NCI-H187 treated with DMSO at 0.1 percent for 48 hours (cell line): ENCODE data around the gene SGCA.

Experiments
- DNase-seq: peaks from one replicate; lab custom pipeline; 2025; lab: John Stamatoyannopoulos, UW

The SGCA gene

DNA sequence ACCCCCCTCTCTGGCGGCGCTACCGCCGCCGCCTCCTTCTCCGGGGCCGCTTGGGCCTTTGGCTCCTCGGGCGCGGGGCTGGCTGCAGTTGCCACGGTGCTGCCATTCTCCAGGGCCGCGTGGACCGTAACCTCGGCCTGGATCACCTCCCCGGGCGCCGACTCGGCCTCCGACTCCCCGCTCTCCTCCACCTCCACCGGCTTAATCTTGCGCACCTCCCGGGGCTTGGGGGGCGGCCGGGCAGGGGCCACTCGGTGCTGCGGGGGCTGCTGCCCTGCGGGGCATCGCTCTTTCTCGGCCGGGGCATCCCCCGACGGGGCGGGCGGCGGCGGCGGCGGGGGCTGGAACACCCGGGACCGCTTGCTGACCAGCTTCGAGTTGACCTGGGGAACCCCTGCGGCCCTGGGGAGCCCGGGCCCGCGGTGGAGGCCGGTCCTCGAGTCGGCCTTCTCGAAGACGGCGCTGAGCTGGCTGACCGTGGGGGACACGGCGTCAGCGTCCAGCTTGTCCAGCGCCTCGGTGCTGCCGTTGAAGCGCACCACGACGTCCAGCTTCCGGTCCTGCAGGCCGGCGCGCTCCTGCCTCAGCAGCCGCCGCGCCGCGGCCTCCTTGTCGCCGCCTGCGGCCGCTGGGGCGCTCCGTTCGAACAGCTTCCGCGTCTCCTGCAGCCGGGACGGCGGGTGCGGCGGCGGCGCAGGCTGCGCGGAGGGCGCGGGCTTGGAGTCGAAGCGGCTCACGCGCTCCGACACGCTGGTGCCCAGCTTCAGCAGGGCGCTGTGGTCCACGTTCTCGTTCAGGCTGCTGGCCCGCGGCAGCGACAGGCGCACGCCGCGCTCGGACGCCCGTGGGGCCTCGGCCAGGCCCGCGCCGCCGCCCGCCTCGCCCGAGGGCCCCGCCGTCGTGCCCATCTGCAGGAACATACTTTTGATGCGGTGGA, 16.1 kb upstream of the SGCA start:
- no peak for DNase-seq

GRCh38 chr17:50150354-50151040, 15.3 kb upstream of the SGCA start, which contains the start of gene PPP1R9B:
PPP1R9B (minus strand) TSS chr17:50150677; CDS start chr17:50150513, 164 bp downstream.
- DNase-seq, result no peak

GRCh38 chr17:50151041-50151936, 14.5 kb upstream of the SGCA start:
- DNase-seq, result peak; percentile 40

GRCh38 chr17:50151937-50152547, 13.8 kb upstream of the SGCA start:
- DNase-seq, result peak; percentile 79

DNA sequence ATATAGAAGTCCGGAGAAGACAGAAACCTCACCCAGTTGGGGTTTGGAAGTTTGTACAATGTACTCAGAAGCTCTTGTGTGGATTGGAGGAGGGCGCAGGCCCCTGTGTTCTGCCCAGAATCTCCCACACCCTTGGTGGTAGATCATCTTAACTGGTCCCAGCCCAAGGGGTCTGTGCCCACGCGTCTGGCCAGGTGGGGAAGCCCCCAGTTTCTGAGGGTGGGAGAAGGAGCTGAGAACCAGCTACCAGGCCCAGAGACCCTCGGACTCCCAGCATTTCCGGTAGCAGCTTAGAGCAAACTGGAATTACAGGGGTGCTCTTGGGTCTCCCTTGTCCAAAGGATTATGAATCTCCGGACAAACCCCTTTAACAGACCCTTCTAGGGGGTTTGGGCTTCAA, 13.1 kb upstream of the SGCA start:
- DNase-seq, result no peak

DNA sequence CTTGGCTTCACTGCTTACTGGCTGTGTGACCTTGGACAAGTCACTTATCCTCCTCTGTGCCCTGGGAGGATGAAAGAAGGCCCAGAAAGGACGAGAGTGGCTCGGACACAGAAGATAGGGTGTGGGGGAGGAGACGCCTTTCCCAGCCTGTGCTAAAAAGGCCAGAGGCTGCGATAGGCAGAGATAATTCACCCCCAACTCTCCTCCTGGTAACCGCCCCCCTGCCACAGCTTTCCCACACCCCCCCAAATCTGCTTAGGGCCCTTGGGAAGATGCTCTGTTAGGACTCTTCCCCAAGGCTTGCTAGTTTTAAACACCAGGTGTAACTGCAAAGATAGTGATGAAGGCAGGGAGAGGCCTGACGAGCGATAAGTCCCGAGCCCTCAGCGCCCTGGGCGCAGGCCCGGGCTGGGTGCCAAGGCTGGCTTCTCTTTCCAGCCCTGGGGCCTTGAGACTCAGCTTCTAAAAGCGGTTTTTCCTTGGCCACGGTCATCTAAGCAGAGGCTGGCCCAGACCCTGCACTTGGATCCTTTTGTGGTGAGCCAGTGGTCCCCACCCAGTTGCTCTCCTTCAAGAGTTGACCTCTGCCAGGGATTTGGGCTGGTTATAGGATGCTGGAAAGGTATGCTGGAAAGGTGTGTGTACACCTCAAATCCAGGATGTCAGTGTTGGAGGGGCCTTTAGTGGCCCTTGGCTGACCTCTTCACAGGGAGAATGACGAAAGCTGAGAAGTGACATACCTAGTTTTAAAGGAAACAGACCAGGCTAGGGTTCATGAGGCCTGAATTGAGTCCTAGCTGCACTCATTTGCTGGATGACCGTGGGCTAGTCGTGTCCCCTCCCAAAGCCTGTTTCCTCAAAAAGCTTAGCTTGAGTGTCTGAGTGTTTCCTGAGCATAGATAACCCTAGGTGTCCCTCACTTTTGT, 11.9 kb upstream of the SGCA start:
- no peak for DNase-seq

DNA sequence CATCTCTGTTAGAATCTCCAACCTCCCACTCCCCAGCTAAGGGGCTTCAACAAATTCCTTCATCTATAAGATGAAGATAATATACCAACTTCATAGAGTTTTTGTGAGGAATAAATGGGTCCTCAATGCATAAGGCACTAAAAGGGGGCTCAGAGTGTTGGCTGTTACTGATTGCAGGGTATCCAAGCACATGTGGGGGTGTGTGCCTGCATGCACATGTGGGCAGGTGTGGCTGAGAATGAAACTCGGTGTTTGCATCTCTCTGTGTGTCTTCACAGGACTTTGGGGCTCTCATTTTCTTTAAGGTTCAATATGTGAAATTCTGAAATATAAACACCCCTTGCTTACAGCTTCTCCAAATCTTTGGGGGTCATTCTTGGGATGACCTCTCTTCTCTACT, 11.2 kb upstream of the SGCA start:
- no peak for DNase-seq

DNA sequence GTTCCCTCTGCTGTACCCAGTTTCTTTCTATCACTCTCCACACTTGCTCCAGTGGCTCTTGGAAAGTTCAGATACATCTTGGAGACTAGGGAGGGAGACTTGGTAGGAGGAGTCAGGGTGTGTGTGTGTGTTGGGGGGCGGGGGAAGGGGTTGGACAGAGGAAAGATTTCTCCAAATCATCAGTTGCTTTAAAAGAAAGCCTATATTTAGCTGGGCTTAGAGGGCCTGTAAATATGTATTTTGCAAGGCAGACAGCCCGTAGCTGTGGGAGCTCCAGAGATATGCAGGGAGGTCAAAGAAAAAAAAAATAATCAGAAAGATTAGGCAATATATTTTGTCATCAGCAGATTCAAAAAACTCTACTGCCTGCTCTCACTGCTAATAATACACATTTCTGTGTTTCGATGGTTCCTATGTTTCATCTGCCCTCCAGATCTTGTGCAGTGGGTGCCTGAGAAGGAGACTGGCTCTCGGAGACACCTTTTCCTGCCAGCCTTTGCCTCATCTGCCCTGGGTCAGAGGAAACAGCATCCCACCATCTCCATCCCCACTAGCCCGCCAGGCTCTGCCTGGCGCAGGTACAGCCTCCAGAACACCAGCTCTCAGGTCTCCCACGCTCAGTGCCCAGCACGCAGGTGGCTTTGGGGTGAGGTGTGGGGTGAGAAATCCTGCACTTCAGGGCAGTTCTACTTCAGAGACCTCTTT, 10.5 kb upstream of the SGCA start:
- DNase-seq, result no peak

DNA sequence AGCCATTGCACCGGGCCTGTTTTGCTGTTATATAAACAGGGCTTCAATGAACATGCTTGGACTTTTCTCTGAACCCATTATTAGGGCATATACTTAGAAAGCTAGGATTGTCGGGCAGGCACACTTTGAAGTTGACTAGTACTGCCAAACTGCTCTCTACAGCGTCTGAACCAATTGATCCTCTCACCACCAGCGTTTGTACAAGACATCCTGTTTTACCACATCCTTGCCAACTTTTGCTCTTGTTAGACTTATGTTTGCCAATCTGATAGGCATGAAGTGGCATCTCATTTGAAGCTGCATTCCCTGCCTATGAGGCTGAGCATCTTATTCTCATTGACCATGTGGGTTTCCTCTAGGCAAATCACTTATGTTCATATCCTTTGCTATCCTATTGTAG, 7.9 kb upstream of the SGCA start:
- DNase-seq, result no peak

DNA sequence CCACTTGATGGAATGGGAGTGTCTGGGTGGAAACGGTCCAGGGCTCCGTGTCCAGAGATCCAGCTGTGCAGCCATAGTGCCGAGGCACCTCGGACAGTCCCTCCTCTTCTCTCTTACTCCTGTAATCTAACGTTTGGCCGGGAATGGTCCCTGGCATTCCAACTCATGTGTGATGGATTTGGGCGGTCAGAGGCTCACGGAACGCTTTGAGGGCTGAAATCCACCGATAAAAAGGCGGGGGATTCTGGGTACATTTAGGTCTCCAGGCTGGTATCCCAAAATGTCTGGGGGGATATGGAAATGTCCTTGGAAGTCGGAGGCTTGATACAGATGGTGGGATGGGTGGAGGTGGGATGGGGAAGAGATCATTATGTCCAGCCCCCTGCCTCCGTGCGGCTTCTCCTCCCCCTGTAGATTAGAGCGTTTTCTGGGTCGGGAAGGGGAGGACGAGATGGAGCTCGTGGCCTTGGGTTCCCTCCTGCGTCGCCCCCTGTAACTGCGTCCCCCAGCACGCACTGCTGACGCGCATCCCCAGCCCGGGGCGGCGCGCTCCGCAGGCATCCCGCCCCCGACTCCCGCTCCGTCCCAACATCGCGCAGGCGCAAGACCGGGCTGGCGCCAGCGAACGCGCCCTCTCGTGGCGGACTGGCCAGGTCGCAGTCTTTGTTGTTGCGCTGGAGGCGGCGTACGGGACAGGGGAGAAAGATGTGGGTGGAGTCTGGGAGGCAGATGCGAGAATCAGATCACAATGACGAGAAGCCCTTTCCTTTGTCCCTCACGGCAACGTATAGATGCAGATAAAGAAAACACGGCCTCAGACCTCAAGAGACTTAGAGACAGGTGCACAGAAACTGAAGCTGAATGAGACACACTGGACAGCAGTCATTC, 4.5 kb upstream of the SGCA start:
- DNase-seq, result peak; percentile 60

DNA sequence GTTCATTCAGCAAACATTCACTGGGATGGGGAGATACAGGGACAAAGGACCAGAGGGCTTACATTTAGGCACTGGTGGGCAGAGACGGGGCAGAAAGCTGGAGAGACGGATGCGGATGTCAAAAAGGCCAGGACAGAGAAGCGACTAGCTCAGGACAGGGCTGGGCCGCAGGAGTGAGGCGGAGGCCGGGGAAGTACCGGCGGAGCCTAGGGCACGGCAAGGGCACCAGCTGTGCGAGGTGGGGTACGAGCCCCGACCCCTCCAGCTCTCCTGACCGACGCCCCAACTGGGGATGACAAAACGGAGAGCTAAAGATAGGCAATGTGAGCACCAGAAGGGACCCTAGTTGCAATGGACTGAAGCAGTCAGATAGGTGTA, 3.9 kb upstream of the SGCA start:
- no peak for DNase-seq

DNA sequence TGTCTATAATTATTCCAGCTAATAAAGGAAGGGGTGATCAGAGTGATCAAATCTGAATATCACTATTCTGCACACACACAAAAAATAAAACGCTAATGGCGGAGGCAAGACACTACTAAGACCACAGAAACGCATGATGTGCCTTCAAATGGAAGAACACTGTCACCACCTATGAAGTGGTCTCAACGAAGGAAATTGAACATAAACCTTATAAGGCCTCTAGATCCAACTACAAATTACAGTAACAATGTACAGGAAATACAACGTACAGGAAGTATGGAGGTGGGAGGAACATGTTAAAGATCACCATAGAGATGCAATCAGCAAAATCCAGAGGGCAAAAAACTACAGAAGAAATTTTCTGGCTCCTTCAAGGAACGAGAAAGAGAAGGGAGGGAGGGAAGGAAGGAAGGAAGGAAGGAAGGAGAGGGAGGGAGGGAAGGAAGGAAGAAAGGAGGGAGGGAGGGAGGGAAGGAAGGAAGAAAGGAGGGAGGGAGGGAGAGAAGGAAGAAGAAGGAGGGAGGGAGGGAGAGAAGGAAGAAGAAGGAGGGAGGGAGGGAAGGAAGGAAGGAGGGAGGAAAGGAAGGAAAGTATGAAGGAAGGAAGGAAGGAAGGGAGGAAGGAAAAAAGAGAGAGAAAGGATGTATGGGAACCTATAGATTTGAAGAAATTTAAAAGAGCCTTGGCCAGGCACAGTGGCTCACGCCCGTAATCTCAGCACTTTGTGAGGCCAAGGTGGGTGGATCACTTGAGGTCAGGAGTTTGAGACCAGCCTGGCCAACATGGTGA, 3.1 kb upstream of the SGCA start:
- no peak for DNase-seq

DNA sequence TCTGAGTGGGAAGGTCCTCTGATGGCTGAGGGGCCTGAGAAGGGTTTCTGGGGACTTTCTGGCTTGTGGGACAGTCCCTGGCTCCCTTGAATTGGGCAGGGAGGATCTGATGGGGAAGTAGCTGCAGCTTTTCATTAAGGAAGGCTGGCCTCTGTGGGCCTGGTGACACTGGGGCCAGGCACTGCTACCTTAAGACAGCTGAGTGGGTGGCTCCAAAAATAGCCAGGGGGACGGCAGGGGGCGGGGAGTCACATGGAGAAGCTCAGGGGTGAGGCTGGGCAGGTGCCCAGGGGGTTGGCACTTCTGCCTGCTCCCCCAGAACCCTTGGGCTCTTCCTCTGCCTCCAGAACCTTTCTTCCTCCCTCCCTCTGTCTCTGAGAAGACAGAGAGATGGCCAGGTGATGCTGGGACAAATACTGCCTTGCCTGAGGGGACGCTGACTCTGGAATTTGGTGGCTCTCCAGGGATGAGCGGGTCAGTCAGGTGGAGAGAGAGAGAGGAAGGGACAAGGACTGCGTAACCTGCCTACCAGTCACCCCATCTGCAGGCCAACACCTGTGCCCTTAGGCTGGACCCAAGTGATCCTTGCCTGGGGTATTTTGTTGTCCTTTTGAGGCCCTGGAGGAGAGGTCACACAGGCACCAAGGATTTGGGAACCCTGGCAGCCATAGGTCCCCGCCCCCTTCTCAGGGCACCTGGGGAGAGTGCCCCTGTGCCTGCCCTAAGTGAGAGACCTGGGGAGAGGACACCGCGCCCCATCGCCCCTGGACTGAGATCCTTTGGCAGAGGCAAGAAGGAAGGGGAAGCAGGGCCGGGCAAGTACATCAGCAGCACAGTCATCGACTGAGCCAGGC, 1.7 kb upstream of the SGCA start:
- no peak for DNase-seq

- no peak for DNase-seq
Observed at GRCh38 chr17:50164697-50164988, 1.2 kb upstream of the SGCA start.

GRCh38 chr17:50165066-50165465, 739 bp upstream of the SGCA start:
- no peak for DNase-seq

- no peak for DNase-seq
Observed at GRCh38 chr17:50165466-50165865, 339 bp upstream of the SGCA start.

DNA sequence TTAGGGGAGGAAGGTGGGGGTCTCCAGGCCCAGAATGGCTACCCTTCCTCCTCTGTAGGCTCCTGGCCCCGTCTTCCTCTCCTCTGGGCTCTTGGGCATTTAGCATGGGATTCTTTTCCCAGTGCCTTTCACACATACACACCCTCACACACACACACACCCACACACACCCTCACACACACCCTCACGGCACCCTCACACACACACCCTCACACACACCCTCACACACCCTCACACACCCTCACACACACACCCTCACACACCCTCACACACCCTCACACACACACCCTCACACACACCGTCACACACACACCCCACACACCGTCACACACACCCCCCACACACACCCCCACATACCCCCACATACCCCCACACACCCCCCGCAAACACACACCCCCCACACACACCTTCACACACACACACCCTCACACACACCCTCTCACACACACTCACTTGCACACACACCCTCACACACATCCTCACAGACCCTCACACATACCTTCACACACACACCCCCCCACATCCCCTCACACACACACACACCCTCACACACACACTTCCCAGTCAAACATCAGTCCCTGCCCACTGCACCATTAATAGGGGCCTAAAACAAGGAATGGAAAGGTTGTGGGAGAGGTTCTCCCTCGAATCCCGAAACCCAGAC, 845 bp downstream of the SGCA start:
- DNase-seq, result no peak
